ENCODE measurements around the gene ALX4. TPM values are rescaled to one million over a fixed set of nuclear protein-coding genes. Genes with fewer than 3 reads are reported as not detected.
A peak's percentile ranks its signal among the peaks of the same experiment; 100 is the strongest.

ALX4 gene
- total and polyA plus RNA-seq, 2 of the 8 experiments (the other 6 are each of a cell fraction or from before 2014, with no cell fraction given), result not detected

DNA sequence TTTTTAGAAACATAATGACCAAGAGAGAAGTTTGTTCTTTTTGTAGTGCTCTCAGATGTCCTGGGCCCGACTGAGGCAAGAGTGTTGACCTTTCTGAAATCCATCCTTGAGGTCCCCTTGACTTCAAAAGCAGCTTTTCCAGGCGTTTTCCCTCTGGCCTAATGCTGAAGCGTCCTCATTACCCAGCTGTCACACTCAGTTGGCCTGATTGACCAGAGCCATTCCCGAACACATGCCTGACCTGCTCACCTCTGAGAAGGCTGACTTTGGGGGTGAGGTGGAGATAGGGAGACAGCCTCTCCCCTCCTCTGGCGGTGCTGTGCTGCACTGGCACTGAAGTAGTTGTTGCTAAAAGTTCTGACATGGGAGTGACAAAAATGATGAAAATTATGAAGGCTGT is 66.9 kb downstream of the ALX4 start:
- Histone ChIP-seq H3K9ac (replicated peaks in 1 of 4; ENCODE audit: extremely low read depth in 1 of 4, low read depth in 3 of 4, low read length in 3 of 4) (no peak overlapping the region; a peak in 2 of 7 replicates), H3K4me2 (ENCODE audit: insufficient read depth in 1 of 2, low read depth in 2 of 2, low read length in 2 of 2) (peak overlapping the region; percentile 1 to 67; a peak in 2 of 4 replicates), H4K91ac (replicated peaks; ENCODE audit: insufficient read length, low read length) (peak overlapping the region; percentile 94), H2AFZ (ENCODE audit: low read length) (no peak overlapping the region), H3K23ac (ENCODE audit: insufficient read length) (no peak overlapping the region), H3K23me2 (ENCODE audit: low read depth, low read length) (no peaks in the 10 kb centered on the region), H3K27me3 (replicated peaks in 1 of 4; ENCODE audit: control insufficient read depth in 3 of 4, extremely low read depth in 1 of 4, insufficient read depth in 3 of 4, low read length in 3 of 4) (no peaks in the 10 kb centered on the region), H3K4me1 (replicated peaks in 1 of 4; ENCODE audit: control insufficient read depth in 3 of 4, insufficient read depth in 4 of 4, low read length in 3 of 4) (peaks cover 11 to 23% (median 16%) of the 10 kb centered on the region in 4 experiments), H4K20me1 (replicated peaks in 1 of 2; ENCODE audit: control insufficient read depth in 1 of 2, insufficient read depth in 2 of 2, low read length in 2 of 2) (no peaks in the 10 kb centered on the region), H2BK20ac (ENCODE audit: low read length) (peak overlapping the region; percentile 99), H2BK12ac (ENCODE audit: low read depth, low read length) (peak overlapping the region; percentile 99), H3K56ac (replicated peaks; ENCODE audit: insufficient read length, low read depth, low read length) (no peak overlapping the region), H4K8ac (ENCODE audit: extremely low read depth, insufficient read depth, low read length) (no peak overlapping the region), H3K18ac (ENCODE audit: extremely low read depth, low read length) (peak overlapping the region; percentile 88), H3K14ac (ENCODE audit: insufficient read length) (no peak overlapping the region), H2BK5ac (ENCODE audit: low read depth, low read length) (peak overlapping the region; percentile 84; the same call in 1 of the 2 replicates), H3K4me3 (ENCODE audit: extremely low read depth in 1 of 4, insufficient read depth in 2 of 4, low read depth in 3 of 4, low read length in 4 of 4) (peak overlapping the region in 1 of 4 experiments; percentile 6; a peak in 1 of 8 replicates), H3K79me1 (ENCODE audit: low read depth, low read length) (no peaks in the 10 kb centered on the region), H3K9me3 (ENCODE audit: insufficient read depth in 2 of 2, low read depth in 1 of 2, low read length in 1 of 2) (no peaks in the 10 kb centered on the region), H2BK15ac (ENCODE audit: low read length) (no peak overlapping the region), H3K4ac (replicated peaks; ENCODE audit: insufficient read length, low read depth, low read length) (no peak overlapping the region), H3K36me3 (ENCODE audit: control insufficient read depth in 2 of 4, insufficient read depth in 4 of 4, low read length in 3 of 4) (peaks cover 0 to 9% (median 0%) of the 10 kb centered on the region in 4 experiments; a peak in 1 of 8 replicates), H2AK5ac (ENCODE audit: low read depth, low read length) (peak overlapping the region; percentile 96), H4K5ac (ENCODE audit: insufficient read length, low read depth, low read length) (peak overlapping the region; percentile 96), H2BK120ac (replicated peaks; ENCODE audit: low read depth, low read length) (peak overlapping the region; percentile 85), H3K79me2 (ENCODE audit: control insufficient read depth in 1 of 2, insufficient read depth in 2 of 2, low read length in 2 of 2) (no peaks in the 10 kb centered on the region), H3K27ac (ENCODE audit: low read depth, low read length) (peak overlapping the region; percentile 64)
- TF ChIP-seq, protein P1, sequence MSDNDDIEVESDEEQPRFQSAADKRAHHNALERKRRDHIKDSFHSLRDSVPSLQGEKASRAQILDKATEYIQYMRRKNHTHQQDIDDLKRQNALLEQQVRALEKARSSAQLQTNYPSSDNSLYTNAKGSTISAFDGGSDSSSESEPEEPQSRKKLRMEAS (IDR thresholded peaks at IDR 0.05), result 0 out of 2 replicates have a peak, but pooled peaks have one; percentile 24
- no peak for TF ChIP-seq RFX5 (IDR thresholded peaks at IDR 0.05; ENCODE audit: borderline replicate concordance, low read depth, low read length)
- DNase-seq (ENCODE audit: low read depth in 1 of 2, low spot score in 2 of 2) (no peak), FAIRE-seq (no peak)
- POLR2A ChIA-PET (ENCODE audit: partially characterized antibody), result interaction anchor here (1.0 to 2.2 kb wide), 3 partner anchors 9 to 19 kb away, joined by 4 to 7 read pairs (median 4); no protein-coding TSS in a partner anchor
- WGBS, 2 experiments (ENCODE audit: extremely low coverage in 1 of 2, insufficient coverage in 1 of 2, insufficient read length in 1 of 2, insufficient replicate concordance in 2 of 2, low coverage in 1 of 2, low lambda C conversion rate in 2 of 2, missing lambda C conversion rate in 1 of 2), result 68% methylated on average over 5 of the region's 5 CpGs; no CpG with 5 or more reads in 1 of the 2 experiments
- CTCF ChIA-PET (ENCODE audit: partially characterized antibody), result interaction anchor here (0.7 to 2.1 kb wide), 10 partner anchors 11 to 150 kb away, joined by 3 to 6 read pairs (median 3); no protein-coding TSS in a partner anchor
